Measurements from ENCODE around the gene CEACAM21. TPM values are rescaled to one million over a fixed set of nuclear protein-coding genes. Genes with fewer than 3 reads are reported as not detected.

The CEACAM21 gene
- total RNA-seq, 4 donors from 2014 or later, result 0.37 to 3.5 (median 1.4) TPM

DNA sequence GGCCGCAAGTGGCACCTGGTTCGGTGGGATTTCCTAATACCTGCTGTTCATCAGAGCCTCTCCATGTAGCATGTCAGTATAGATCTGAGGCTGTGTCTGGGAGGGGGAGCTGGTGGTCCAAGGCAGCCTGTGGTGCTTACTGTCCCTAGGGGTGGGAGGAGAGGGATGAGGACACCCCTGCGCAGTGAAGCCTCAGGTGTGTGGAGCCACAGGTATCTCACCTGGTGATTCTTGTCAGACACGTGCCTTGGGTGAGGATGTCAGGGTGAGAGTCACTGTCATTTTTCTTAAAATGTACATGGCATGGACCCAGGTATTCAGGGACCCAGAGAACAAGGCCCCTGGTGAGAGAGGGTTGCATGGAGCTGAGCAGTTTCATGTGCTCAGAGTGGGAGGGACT, 39.2 kb downstream of the CEACAM21 start:
- ATAC-seq (ENCODE audit: low FRiP score) (no peak), DNase-seq (ENCODE audit: low spot score) (no peak)
- TF ChIP-seq, protein P1, sequence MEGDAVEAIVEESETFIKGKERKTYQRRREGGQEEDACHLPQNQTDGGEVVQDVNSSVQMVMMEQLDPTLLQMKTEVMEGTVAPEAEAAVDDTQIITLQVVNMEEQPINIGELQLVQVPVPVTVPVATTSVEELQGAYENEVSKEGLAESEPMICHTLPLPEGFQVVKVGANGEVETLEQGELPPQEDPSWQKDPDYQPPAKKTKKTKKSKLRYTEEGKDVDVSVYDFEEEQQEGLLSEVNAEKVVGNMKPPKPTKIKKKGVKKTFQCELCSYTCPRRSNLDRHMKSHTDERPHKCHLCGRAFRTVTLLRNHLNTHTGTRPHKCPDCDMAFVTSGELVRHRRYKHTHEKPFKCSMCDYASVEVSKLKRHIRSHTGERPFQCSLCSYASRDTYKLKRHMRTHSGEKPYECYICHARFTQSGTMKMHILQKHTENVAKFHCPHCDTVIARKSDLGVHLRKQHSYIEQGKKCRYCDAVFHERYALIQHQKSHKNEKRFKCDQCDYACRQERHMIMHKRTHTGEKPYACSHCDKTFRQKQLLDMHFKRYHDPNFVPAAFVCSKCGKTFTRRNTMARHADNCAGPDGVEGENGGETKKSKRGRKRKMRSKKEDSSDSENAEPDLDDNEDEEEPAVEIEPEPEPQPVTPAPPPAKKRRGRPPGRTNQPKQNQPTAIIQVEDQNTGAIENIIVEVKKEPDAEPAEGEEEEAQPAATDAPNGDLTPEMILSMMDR (IDR thresholded peaks at IDR 0.05), result no peak

DNA sequence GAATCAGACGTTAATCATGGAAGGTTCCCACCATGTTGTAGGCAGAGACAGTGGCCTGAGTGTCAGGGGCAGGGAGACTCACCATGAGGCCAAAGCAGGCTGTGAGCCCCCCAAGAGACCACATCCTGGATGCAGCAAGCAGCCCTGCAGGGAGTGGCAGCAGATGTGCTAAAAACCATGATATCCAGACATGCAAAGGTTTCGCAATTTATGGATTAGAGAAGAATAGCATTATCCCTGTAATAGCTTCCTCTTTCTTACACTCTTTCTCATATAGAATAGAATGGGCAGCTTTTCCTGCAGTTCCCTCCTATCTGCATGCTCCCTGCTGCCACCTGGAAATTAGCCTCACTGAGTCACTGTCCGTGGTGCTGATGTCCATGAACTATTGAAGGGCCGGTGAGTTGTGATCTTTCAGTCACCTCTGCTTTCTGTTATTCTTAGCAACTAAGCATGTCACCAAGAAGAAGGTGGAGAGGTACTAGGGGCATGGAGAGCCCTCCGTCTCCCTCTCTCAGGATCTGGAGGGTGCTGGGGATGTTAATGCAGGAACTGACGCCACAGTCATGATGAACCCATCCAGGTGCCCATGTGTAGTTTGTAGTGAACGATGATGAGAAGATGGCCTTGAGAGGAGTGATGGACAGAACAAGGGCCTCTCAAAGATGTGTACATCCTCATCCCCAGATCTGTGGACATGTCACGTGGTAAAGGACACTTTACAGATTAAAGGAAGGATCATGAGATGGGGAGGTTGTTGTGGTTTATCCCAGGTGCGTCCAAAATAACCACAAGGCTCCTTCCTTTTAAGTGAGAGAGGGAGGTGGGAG, 41.0 kb downstream of the CEACAM21 start:
- ATAC-seq (ENCODE audit: low FRiP score) (no peak), DNase-seq (ENCODE audit: low spot score) (no peak)
- TF ChIP-seq, protein P1 (IDR thresholded peaks at IDR 0.05), result no peak

DNA sequence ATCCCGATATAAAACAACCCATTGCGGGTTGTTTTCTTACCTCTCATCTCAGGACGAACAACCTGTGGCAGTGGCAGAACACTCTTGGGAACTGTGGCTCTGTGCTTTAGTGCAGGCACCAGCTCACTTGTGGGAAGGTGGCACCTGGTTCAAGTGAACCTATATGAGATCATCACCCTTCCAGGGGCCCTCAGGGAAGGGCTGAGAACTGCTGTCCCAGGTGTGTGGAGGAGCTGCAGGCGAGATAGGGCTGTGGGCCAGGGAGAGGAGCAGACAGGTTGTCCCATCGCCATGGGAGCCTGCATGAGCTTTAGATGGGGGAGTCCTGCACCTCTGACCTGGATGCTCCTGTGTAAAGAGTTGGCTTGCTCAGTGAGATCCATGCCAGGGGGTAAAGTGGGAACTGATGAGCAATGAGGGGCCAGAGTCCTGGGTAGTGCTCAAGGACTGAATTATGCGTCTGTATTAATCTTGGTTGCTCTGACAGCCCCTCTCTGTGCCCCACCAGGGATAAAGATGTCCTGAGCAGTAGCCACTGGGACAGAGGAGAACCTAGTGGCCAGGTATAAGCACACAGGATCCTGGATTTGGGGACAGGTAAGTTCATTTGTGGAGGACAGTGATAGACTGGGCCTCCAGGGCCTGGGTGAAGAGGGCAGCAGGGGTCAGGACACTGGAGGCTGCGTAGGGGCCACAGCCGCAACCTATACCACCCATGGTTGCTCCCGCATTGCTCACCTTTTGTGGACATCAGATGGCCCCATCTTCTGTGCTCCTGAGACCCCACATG, 42.2 kb downstream of the CEACAM21 start:
- TF ChIP-seq, protein P1 (IDR thresholded peaks at IDR 0.05), result no peak
- no peak for DNase-seq (ENCODE audit: low spot score)
- ATAC-seq (ENCODE audit: low FRiP score), result no peak

DNA sequence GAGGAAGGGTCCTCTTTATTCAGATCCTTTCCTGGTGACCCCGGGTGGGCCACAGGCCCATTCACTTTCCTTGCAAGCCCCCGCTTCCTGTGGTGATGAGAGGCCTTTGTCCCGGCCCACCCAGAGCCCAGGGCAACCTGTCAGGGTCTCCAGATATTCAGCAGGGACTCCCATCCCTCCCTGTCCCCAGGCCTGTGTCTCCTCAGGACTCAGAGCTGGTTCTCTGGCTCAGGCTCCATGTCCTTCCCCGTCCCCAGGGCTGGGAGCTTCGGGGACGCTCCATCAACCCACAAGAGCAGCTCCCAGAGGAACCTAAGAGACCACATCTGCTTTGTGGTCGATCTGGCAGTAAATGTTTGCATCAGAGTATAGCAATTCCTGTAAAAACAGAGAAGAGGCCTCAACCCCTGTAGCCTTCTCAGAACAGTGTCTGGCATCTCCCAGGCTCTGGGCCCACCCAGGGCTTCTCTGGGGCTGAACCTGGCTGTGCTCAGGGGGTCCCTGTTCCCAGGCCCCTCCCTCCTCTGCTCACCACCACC, 43.1 kb downstream of the CEACAM21 start:
- DNase-seq (ENCODE audit: low spot score), result no peak
- no peak for ATAC-seq (ENCODE audit: low FRiP score)
- TF ChIP-seq, protein P1 (IDR thresholded peaks at IDR 0.05), result no peak

DNA sequence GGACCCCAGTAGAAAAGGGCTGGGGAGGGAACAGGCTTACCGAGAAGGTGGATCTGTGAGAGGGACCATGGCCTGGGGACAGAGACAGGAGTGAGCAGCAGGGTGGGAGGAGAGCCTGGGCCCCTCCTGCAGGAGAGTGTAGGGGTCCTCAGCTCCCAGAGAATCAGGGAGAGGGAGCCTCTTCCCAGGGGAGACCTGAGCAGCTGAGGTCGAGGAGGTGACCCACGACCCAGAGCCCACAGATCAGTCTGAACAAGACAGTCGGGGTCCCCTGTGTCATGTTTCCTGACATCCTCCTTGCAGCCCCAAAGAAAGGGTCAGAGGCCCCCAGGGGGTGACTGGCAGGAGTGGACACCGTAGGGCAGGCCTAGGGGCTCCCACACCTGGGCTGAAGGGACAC, 44.2 kb downstream of the CEACAM21 start:
- DNase-seq (ENCODE audit: low spot score), result no peak
- TF ChIP-seq, protein P1 (IDR thresholded peaks at IDR 0.05), result no peak
- no peak for ATAC-seq (ENCODE audit: low FRiP score)

DNA sequence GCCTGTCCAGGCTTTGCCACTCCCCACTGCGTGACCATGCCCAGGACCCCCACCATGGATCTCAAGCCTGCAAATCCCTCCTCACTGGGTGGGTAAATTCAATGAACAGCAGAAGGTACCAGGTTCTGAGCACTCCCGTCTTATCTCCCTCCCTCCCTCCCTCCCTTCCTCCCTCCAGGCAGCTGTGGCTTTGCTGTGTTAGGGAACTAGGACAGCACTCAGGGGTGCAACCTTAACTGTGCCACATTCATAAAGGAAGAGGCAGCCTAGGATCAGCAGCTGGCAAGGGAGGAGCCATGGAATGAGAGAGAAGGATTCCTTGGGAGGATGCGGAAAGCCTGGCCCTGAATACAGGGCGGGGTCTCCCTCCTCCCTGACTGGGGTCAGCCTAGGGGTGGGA, 45.3 kb downstream of the CEACAM21 start:
- no peak for ATAC-seq (ENCODE audit: low FRiP score)

More for the DNA sequence above, 45.3 kb downstream of the CEACAM21 start:
- DNase-seq (ENCODE audit: low spot score), result no peak
- TF ChIP-seq, protein P1 (IDR thresholded peaks at IDR 0.05), result no peak
